ENCODE measurements around the gene FOXJ3. TPM values are rescaled to one million over a fixed set of nuclear protein-coding genes. Genes with fewer than 3 reads are reported as not detected.

FOXJ3 gene
- total RNA-seq, 1 experiment from 2014 or later, result 55.3 TPM

GRCh38 chr1:42171679-42172266 lies 163.3 kb downstream of the FOXJ3 start:
- POLR2A ChIA-PET, result no interaction called here
- H3K27me3 ChIP-seq (ENCODE audit: control insufficient read depth, insufficient read depth, low read length), result no peaks in the 10 kb centered on the region
- CTCF ChIA-PET, result interaction anchor here (0.6 kb wide), 1 partner anchor 201 kb away, joined by 3 read pairs; no protein-coding TSS in a partner anchor
- no peak for TF ChIP-seq REST (IDR thresholded peaks at IDR 0.05; ENCODE audit: insufficient read depth in 1 of 2, low read depth in 2 of 2, low read length in 1 of 2)
- no peak; the same call in 1 of the 2 replicates for TF ChIP-seq POLR2AphosphoS5 (IDR thresholded peaks at IDR 0.05; ENCODE audit: low read depth, low read length)
- TF ChIP-seq CTCF (IDR thresholded peaks at IDR 0.05), result no peak
- TF ChIP-seq SIN3A (IDR thresholded peaks at IDR 0.05; ENCODE audit: borderline replicate concordance, insufficient read depth, low read depth, low read length), result no peak
- TF ChIP-seq TCF7L2 (IDR thresholded peaks at IDR 0.05; ENCODE audit: low read depth, low read length), result no peak
- no TSS peak for BruUV-seq (replicated peaks)
- no peak for ATAC-seq
- intact Hi-C loops (cut with micrococcal nuclease; ENCODE audit: unreplicated experiment), result loop anchor here (10.0 kb wide), 1 partner anchor 143 kb away; no protein-coding TSS in a partner anchor
- no peaks in the 10 kb centered on the region; the same call in 1 of the 2 replicates for H3K4me1 ChIP-seq (ENCODE audit: control insufficient read depth, insufficient read depth, low read length)
- no peaks in the 10 kb centered on the region; the same call in 1 of the 2 replicates for H3K36me3 ChIP-seq (ENCODE audit: control insufficient read depth, insufficient read depth, low read length)
- in situ Hi-C loops (cut with HindIII; ENCODE audit: low pct_unique_long_range_greater_than_20kb, low sequenced_read_pairs), result no loop called here
- no peak for DNase-seq (ENCODE audit: low read depth, low spot score)
- no peak overlapping the region for H3K27ac ChIP-seq (ENCODE audit: low read length)
- H3K9me3 ChIP-seq (ENCODE audit: control insufficient read depth, insufficient read depth, low read depth, low read length), result no peaks in the 10 kb centered on the region
- no peak overlapping the region for H3K4me3 ChIP-seq (ENCODE audit: low read depth in 2 of 2, low read length in 2 of 2)

DNA sequence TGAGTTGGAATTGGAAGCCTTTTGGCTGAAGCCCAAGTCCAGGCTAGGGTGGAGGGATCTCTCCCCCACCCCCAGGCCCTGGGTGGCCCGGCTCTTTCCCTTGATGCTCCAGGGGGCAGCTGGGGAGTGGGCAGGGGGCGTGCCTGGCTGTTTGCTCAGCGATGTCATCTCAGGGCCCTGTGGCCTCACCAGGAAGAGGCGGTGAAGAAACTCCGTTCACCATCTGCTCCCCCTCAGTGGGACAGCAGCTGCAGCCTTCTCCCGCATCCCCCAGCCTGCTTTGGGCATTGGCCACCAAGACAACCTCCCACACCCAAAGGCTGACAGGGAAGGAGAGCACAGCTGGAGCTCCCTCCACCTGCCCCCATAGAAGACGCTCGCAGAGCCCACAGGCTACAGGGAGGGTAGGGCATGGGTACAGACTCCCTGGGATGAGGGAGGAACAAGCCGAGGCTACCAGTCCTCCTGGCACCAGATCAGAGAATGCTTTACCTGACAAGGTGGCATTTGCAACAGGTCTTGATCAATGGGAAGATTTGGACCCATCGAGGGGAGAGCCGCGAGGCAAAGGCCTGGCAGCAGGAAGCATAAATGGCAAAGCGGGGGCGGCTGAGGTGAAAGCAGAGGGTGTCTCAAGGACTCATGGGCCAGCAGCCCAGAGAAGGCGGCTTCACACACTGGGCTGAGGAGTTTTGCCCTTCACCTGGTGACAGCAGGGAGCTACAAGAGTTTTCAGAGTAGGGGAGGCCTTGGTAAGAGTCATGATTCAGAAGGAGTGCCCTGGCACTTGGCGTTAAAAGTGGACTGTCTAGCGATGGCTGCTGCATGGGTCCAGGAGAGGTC lies 164.0 kb downstream of the FOXJ3 start:
- H3K4me1 ChIP-seq (ENCODE audit: control insufficient read depth, insufficient read depth, low read length), result no peaks in the 10 kb centered on the region; the same call in 1 of the 2 replicates
- H3K4me3 ChIP-seq (ENCODE audit: low read depth in 2 of 2, low read length in 2 of 2), result no peak overlapping the region
- ATAC-seq (no peak), DNase-seq (ENCODE audit: low read depth, low spot score) (no peak)
- intact Hi-C loops (cut with micrococcal nuclease; ENCODE audit: unreplicated experiment), result loop anchor here (10.0 kb wide), 1 partner anchor 144 kb away; no protein-coding TSS in a partner anchor
- no peaks in the 10 kb centered on the region; the same call in 1 of the 2 replicates for H3K36me3 ChIP-seq (ENCODE audit: control insufficient read depth, insufficient read depth, low read length)
- in situ Hi-C loops (cut with HindIII; ENCODE audit: low pct_unique_long_range_greater_than_20kb, low sequenced_read_pairs), result no loop called here
- no peak overlapping the region for H3K27ac ChIP-seq (ENCODE audit: low read length)
- ChIA-PET POLR2A (no interaction called here), CTCF (interaction anchor here (0.6 kb wide), 1 partner anchor 42 kb away, joined by 5 read pairs; no protein-coding TSS in a partner anchor)
- H3K27me3 ChIP-seq (ENCODE audit: control insufficient read depth, insufficient read depth, low read length), result no peaks in the 10 kb centered on the region
- BruUV-seq (replicated peaks), result no TSS peak
- no peaks in the 10 kb centered on the region for H3K9me3 ChIP-seq (ENCODE audit: control insufficient read depth, insufficient read depth, low read depth, low read length)
- no peak for TF ChIP-seq SIN3A (IDR thresholded peaks at IDR 0.05; ENCODE audit: borderline replicate concordance, insufficient read depth, low read depth, low read length)
- no peak for TF ChIP-seq POLR2AphosphoS5 (IDR thresholded peaks at IDR 0.05; ENCODE audit: low read depth, low read length)
- no peak for TF ChIP-seq CTCF (IDR thresholded peaks at IDR 0.05)
